Endothelial cell of umbilical vein (primary cell): Measurements from ENCODE around the gene TRABD2A. TPM values are rescaled to one million over a fixed set of nuclear protein-coding genes. Genes with fewer than 3 reads are reported as not detected.

Source experiments
- BruUV-seq: library from RNA; stranded (reverse); fragments of 400-500 nt; replicated peaks from 2 replicates; lab custom pipeline; 2021; lab: Mats Ljungman, UMichigan
- CTCF ChIA-PET: fragments of 300-600, 350-600 bp; sonication (Branson Sonifier 250); formaldehyde crosslinking; loops from one replicate; lab custom pipeline; 2021; ENCODE audit warnings: antibody characterized with exemption, inconsistent platforms; lab: Charles Lee
- POLR2A ChIA-PET: fragments of 300-600, 350-600 bp; sonication (Branson Sonifier 250); formaldehyde crosslinking; loops from one replicate; lab custom pipeline; 2021; ENCODE audit warnings: antibody characterized with exemption, inconsistent platforms; lab: Charles Lee
- DNase-seq: peaks from one replicate; pipeline ENCODE4 v3.0.0-alpha.2; 2011; ENCODE audit warnings: low read depth, low spot score
- FAIRE-seq: peaks from 2 replicates; lab custom pipeline; 2011; peaks lifted over from hg19 to GRCh38; lab: Jason Lieb, UNC
- H2AFZ ChIP-seq: 2 replicates; pipeline ENCODE4 v1.6.0; 2012; ENCODE audit warnings: low read depth, low read length, control low read depth, inconsistent platforms
- H3K27ac ChIP-seq: 2 replicates; pipeline ENCODE4 v1.5.1; 2011; ENCODE audit warnings: low read depth, mild to moderate bottlenecking, control low read depth, low read length, moderate library complexity; ENCODE audit not compliant: insufficient read depth
- H3K27me3 ChIP-seq, 2 experiments: 2 replicates each; pipeline versions ENCODE4 v1.6.0 to v1.6.1; 2011; ENCODE audit warnings: low read length in 2 of 2, mixed read lengths in 1 of 2; ENCODE audit not compliant: control insufficient read depth in 2 of 2, insufficient read depth in 2 of 2
- H3K36me3 ChIP-seq, 2 experiments: 2 replicates in 1 of 2; 3 replicates in 1 of 2; pipeline ENCODE4 v1.5.1; 2011; ENCODE audit warnings: low read length in 2 of 2, mild to moderate bottlenecking in 1 of 2, moderate library complexity in 1 of 2; ENCODE audit not compliant: control insufficient read depth in 2 of 2, insufficient read depth in 2 of 2; ENCODE audit errors: extremely low read depth in 1 of 2
- H3K4me1 ChIP-seq: 3 replicates; pipeline ENCODE4 v1.5.1; 2011; ENCODE audit warnings: mild to moderate bottlenecking, low read length; ENCODE audit not compliant: control insufficient read depth, insufficient read depth; ENCODE audit errors: extremely low read depth
- H3K4me2 ChIP-seq: 2 replicates; pipeline ENCODE4 v1.6.1; 2011; ENCODE audit warnings: low read length, control low read depth, mixed read lengths; ENCODE audit not compliant: insufficient read depth
- H3K4me3 ChIP-seq, 3 experiments: fragments of 200-600 bp in 1 of 3; sonication (generic), shearing (Covaris generic) in 1 of 3; replicated peaks in 1 of 3; 2 replicates each; pipeline ENCODE4 v1.5.1; 2011 to 2016; ENCODE audit warnings: control low read depth in 3 of 3, low read length in 3 of 3, mild to moderate bottlenecking in 2 of 3, inconsistent platforms in 1 of 3, low read depth in 1 of 3, moderate library complexity in 1 of 3; ENCODE audit not compliant: insufficient read depth in 1 of 3
- H3K79me2 ChIP-seq: 2 replicates; pipeline ENCODE4 v1.6.0; 2012; ENCODE audit warnings: low read length, inconsistent platforms; ENCODE audit not compliant: control insufficient read depth, insufficient read depth
- H3K9ac ChIP-seq: replicated peaks from 2 replicates; pipeline ENCODE3; 2011; ENCODE audit warnings: low read length, control low read depth; ENCODE audit not compliant: insufficient read depth; ENCODE audit errors: extremely low read depth
- H3K9me1 ChIP-seq: replicated peaks from 3 replicates; pipeline ENCODE4 v1.6.0; 2011; ENCODE audit warnings: mild to moderate bottlenecking, low read length; ENCODE audit not compliant: control insufficient read depth, insufficient read depth; ENCODE audit errors: extremely low read depth
- H3K9me3 ChIP-seq: replicated peaks from 2 replicates; pipeline ENCODE4 v1.5.1; 2012; ENCODE audit warnings: low read length, inconsistent platforms; ENCODE audit not compliant: control insufficient read depth, insufficient read depth
- H4K20me1 ChIP-seq: replicated peaks from 2 replicates; pipeline ENCODE3; 2011; ENCODE audit warnings: mild to moderate bottlenecking, low read length; ENCODE audit not compliant: control insufficient read depth, insufficient read depth; ENCODE audit errors: extremely low read depth
- CTCF ChIP-seq, 2 donors: IDR thresholded peaks; 1 replicate in 1 of 2; 2 replicates in 1 of 2; pipeline ENCODE4 v1.5.1; 2011; ENCODE audit warnings: low read length in 2 of 2, mild to moderate bottlenecking in 2 of 2, moderate library complexity in 2 of 2, control low read depth in 1 of 2, inconsistent platforms in 1 of 2, low read depth in 1 of 2; ENCODE audit not compliant: insufficient read depth in 1 of 2; ENCODE audit errors: extremely low read depth in 1 of 2
- JUN ChIP-seq: IDR thresholded peaks from 2 replicates; pipeline ENCODE4 v1.6.1; 2011; ENCODE audit warnings: borderline replicate concordance, low read depth; ENCODE audit not compliant: insufficient read length, insufficient read depth
- MYC ChIP-seq: IDR thresholded peaks from one replicate; pipeline ENCODE4 v1.6.1; 2011; ENCODE audit warnings: mild to moderate bottlenecking, low read depth, low read length
- POLR2A ChIP-seq: IDR thresholded peaks from 2 replicates; pipeline ENCODE4 v1.6.1; 2012; ENCODE audit warnings: low read depth, mild to moderate bottlenecking, control low read depth, low read length
- POLR2AphosphoS5 ChIP-seq: IDR thresholded peaks from 2 replicates; pipeline ENCODE4 v1.6.1; 2012; ENCODE audit warnings: low read depth, mild to moderate bottlenecking, control low read depth, low read length, moderate library complexity; ENCODE audit not compliant: insufficient read depth
- dilution Hi-C: fragments of 300-500 bp; cut with MboI; formaldehyde crosslinking; loops from one replicate; pipeline ENCODE4 v1.15.0; 2019; ENCODE audit warnings: low sequenced_read_pairs; ENCODE audit not compliant: extremely low pct_ligation_motif_present
- intact Hi-C: fragments of 100-400 bp; cut with micrococcal nuclease; formaldehyde crosslinking; loops from one replicate; pipeline ENCODE4 v1.10.0; 2022
- polyA plus RNA-seq, 4 experiments: library from polyadenylated mRNA; depleted of rRNA in 3 of 4; stranded (reverse) in 3 of 4; unstranded in 1 of 4; fragments of >200 nt; gene quantifications; 2 replicates each; pipeline versions ENCODE4 v1.2.1 to v1.2.3, GENCODE V29; 2011 to 2012; ENCODE audit warnings: missing spikeins in 1 of 4
- total RNA-seq: library from RNA; stranded (reverse); gene quantifications from 2 replicates; pipeline ENCODE4 v1.2.3, GENCODE V29; 2021

The TRABD2A gene
- total and polyA plus RNA-seq, 2 donors (not counting 3 experiments of a cell fraction or from before 2014, with no cell fraction given), result 1.0 to 1.8 TPM

DNA sequence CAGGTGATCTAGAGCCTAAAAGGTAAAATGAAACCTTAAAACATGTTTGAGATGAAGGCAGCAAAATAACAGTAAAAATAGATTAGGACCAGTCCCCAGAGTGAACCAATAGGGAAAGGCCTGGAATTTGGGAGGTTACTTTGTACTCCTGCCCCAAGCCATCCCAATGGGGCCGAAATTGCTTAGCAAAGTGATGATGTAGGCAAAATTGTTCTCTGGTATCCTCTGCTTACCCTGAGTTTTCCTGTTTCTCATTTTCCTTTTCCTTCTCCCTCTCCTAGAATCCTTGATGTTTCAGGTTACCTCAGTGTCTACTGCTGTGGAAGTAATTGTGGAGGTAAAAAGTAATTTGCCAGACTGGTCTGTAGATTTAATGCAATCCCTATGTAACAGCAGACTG, 92.9 kb downstream of the TRABD2A start:
- H3K79me2 ChIP-seq, result no peaks in the 10 kb centered on the region
- intact Hi-C loops, result no loop called here
- no peak overlapping the region for H3K9ac ChIP-seq
- FAIRE-seq (no peak), DNase-seq (no peak)
- H3K9me1 ChIP-seq, result no peaks in the 10 kb centered on the region
- no peaks in the 10 kb centered on the region for H4K20me1 ChIP-seq
- no peak overlapping the region for H3K4me3 ChIP-seq
- dilution Hi-C loops, result no loop called here
- no peaks in the 10 kb centered on the region for H3K4me1 ChIP-seq
- no TSS peak for BruUV-seq
- POLR2A ChIA-PET, result no interaction called here
- TF ChIP-seq CTCF (IDR thresholded peaks at IDR 0.05; ENCODE audit: extremely low read depth in 1 of 2, insufficient read depth in 1 of 2, low read depth in 1 of 2, low read length in 2 of 2) (no peak), POLR2AphosphoS5 (no peak), JUN (no peak), POLR2A (no peak)
- H3K27me3 ChIP-seq, result no peaks in the 10 kb centered on the region
- H3K27ac ChIP-seq, result no peak overlapping the region
- H2AFZ ChIP-seq, result no peak overlapping the region
- no peaks in the 10 kb centered on the region for H3K36me3 ChIP-seq
- no peaks in the 10 kb centered on the region for H3K9me3 ChIP-seq
- H3K4me2 ChIP-seq, result no peak overlapping the region
- CTCF ChIA-PET, result no interaction called here

DNA sequence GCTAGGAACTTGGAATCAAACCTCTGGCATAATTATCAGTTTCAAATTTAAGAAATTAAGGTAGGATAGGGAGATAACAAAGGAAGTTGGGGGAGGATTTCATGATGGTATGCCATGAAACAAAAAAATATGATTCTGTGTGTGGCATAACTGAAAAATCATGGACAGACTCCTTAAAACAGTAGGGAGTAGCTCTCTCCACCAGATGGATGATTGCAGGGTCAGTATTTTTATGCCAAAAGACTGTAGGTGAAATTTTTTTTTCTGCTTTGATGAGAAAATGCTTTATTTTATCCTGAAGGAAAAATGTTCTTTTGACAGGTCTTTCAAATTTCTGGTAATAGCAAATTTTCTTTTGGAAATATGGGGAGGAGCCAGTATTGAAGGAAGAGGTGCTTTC, 94.3 kb downstream of the TRABD2A start:
- intact Hi-C loops, result no loop called here
- no peaks in the 10 kb centered on the region for H3K9me3 ChIP-seq
- H3K79me2 ChIP-seq, result no peaks in the 10 kb centered on the region
- no peaks in the 10 kb centered on the region for H3K27me3 ChIP-seq
- FAIRE-seq (no peak), DNase-seq (no peak)
- no peak for TF ChIP-seq MYC
- no peak overlapping the region for H3K27ac ChIP-seq
- H3K4me1 ChIP-seq, result no peaks in the 10 kb centered on the region
- H3K36me3 ChIP-seq, result no peaks in the 10 kb centered on the region
- H3K9me1 ChIP-seq, result no peaks in the 10 kb centered on the region
- ChIA-PET POLR2A (interaction anchor here (0.7 kb wide), 1 partner anchor 1321 kb away, joined by 5 read pairs; no protein-coding TSS in a partner anchor), CTCF (no interaction called here)
- BruUV-seq, result no TSS peak
- H3K9ac ChIP-seq, result no peak overlapping the region
- H4K20me1 ChIP-seq, result no peaks in the 10 kb centered on the region
- dilution Hi-C loops, result no loop called here
- no peak overlapping the region for H3K4me3 ChIP-seq
- no peak overlapping the region for H3K4me2 ChIP-seq
- H2AFZ ChIP-seq, result no peak overlapping the region
